ENCODE measurements around the gene TMEM200B.

DNA sequence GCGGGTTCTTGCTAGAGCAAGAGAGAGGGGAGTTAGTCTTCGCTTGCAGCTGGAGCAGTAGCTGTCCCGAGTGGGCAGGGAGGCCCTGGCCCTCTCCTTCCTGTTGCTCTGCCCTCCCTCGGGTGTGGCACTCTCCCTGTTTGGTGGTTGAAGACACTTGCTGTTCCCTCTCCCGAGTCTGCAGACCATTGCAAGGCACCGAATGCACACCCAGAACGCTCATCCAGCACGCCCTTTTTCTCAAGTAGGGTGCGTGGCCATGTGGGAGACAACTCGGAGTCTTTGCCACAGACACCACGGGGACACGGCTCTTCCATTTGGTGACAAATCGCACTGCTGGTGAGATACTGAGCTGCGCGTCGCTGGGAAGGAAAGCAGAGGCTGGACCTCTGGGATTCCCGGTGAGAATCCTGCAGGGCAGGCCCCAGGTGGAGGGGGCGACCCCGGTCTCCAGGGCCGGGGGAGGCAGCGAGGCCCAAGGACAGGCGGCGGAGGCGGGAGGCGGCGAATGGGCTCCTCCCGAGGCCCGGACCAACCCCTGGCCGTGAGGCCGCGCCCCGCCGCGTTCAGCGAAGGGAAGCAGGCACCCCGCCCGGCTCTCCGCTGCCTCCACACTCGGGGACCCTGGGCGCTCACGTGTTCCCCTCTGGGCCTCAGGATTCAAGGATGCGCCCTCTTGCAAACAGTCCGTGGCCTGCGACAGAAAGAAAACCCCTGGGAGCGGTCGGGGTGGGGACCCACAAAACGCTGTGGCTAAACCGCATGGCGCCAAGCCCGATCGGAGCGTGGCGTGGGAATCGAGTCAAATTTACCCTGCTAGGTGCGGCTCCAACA is 10.4 kb upstream of the TMEM200B start:
- TF ChIP-seq RFX5 (IDR thresholded peaks at IDR 0.05; ENCODE audit: low read depth, low read length) (no peak), SP1 (IDR thresholded peaks at IDR 0.05; ENCODE audit: low read depth, low read length) (no peak), MAX (IDR thresholded peaks at IDR 0.05; ENCODE audit: low read depth, low read length) (no peak), SMC3 (IDR thresholded peaks at IDR 0.05; ENCODE audit: borderline replicate concordance, low read length) (no peak), DPF2 (IDR thresholded peaks at IDR 0.05) (no peak), BHLHE40 (IDR thresholded peaks at IDR 0.05; ENCODE audit: borderline replicate concordance in 1 of 2, low read depth in 2 of 2, low read length in 1 of 2) (no peak), EGR1 (IDR thresholded peaks at IDR 0.05; ENCODE audit: borderline replicate concordance in 1 of 2, low read depth in 2 of 2, low read length in 2 of 2) (no peak), NFIC (IDR thresholded peaks at IDR 0.05; ENCODE audit: low read depth, low read length) (no peak), EZH2 (IDR thresholded peaks at IDR 0.05; ENCODE audit: borderline replicate concordance, control insufficient read depth, low read depth, low read length) (no peak), MXI1 (IDR thresholded peaks at IDR 0.05; ENCODE audit: low read depth, low read length) (no peak), TAF1 (IDR thresholded peaks at IDR 0.05; ENCODE audit: borderline replicate concordance, low read depth, low read length) (no peak)
- TF ChIP-seq, protein P1, sequence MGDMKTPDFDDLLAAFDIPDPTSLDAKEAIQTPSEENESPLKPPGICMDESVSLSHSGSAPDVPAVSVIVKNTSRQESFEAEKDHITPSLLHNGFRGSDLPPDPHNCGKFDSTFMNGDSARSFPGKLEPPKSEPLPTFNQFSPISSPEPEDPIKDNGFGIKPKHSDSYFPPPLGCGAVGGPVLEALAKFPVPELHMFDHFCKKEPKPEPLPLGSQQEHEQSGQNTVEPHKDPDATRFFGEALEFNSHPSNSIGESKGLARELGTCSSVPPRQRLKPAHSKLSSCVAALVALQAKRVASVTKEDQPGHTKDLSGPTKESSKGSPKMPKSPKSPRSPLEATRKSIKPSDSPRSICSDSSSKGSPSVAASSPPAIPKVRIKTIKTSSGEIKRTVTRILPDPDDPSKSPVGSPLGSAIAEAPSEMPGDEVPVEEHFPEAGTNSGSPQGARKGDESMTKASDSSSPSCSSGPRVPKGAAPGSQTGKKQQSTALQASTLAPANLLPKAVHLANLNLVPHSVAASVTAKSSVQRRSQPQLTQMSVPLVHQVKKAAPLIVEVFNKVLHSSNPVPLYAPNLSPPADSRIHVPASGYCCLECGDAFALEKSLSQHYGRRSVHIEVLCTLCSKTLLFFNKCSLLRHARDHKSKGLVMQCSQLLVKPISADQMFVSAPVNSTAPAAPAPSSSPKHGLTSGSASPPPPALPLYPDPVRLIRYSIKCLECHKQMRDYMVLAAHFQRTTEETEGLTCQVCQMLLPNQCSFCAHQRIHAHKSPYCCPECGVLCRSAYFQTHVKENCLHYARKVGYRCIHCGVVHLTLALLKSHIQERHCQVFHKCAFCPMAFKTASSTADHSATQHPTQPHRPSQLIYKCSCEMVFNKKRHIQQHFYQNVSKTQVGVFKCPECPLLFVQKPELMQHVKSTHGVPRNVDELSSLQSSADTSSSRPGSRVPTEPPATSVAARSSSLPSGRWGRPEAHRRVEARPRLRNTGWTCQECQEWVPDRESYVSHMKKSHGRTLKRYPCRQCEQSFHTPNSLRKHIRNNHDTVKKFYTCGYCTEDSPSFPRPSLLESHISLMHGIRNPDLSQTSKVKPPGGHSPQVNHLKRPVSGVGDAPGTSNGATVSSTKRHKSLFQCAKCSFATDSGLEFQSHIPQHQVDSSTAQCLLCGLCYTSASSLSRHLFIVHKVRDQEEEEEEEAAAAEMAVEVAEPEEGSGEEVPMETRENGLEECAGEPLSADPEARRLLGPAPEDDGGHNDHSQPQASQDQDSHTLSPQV (IDR thresholded peaks at IDR 0.05) = no peak
